HepG2 (cell line): ENCODE data around the gene FAM131A. TPM values are rescaled to one million over a fixed set of nuclear protein-coding genes. Genes with fewer than 3 reads are reported as not detected.
A peak's percentile ranks its signal among the peaks of the same experiment; 100 is the strongest.

ENCODE experiments used
- DR1 ChIP-seq: sonication (generic); formaldehyde crosslinking; IDR thresholded peaks from 2 replicates; pipeline ENCODE4 v1.8.0; 2021; ENCODE audit warnings: mild to moderate bottlenecking, missing genetic modification reagents, inconsistent platforms
- FOSL1 ChIP-seq: sonication (generic); formaldehyde crosslinking; IDR thresholded peaks from 2 replicates; pipeline ENCODE4 v1.9.0; 2021; ENCODE audit warnings: missing genetic modification reagents, borderline replicate concordance
- GATAD1 ChIP-seq: IDR thresholded peaks from 2 replicates; pipeline ENCODE4 v1.6.1; 2016; ENCODE audit warnings: missing genetic modification reagents, missing compliant biosample characterization
- KLF6 ChIP-seq: IDR thresholded peaks from 2 replicates; pipeline ENCODE4 v1.8.0; 2016; ENCODE audit warnings: missing biosample characterization, missing genetic modification reagents
- SMYD3 ChIP-seq: sonication (generic); formaldehyde crosslinking; IDR thresholded peaks from 2 replicates; pipeline ENCODE4 v1.8.1; 2023; ENCODE audit warnings: mild to moderate bottlenecking, missing genetic modification reagents
- ZBTB42 ChIP-seq: sonication (generic); formaldehyde crosslinking; IDR thresholded peaks from 2 replicates; pipeline ENCODE4 v1.5.0; 2020; ENCODE audit warnings: mild to moderate bottlenecking, missing genetic modification reagents
- ZFP90 ChIP-seq: sonication (generic); formaldehyde crosslinking; IDR thresholded peaks from 2 replicates; pipeline ENCODE4 v1.8.0; 2022; ENCODE audit warnings: missing genetic modification reagents, mild to moderate bottlenecking, inconsistent platforms, borderline replicate concordance
- ZFY ChIP-seq: sonication (generic); formaldehyde crosslinking; IDR thresholded peaks from 2 replicates; pipeline ENCODE4 v1.4.0; 2020; ENCODE audit warnings: missing genetic modification reagents
- ZNF264 ChIP-seq: sonication (generic); formaldehyde crosslinking; IDR thresholded peaks from 2 replicates; pipeline ENCODE4 v1.4.0; 2020; ENCODE audit warnings: missing genetic modification reagents
- ZNF816 ChIP-seq: sonication (generic); formaldehyde crosslinking; IDR thresholded peaks from 2 replicates; pipeline ENCODE4 v1.8.0; 2022; ENCODE audit warnings: missing genetic modification reagents, mild to moderate bottlenecking, borderline replicate concordance
- ZNF839 ChIP-seq: sonication (generic); formaldehyde crosslinking; IDR thresholded peaks from 2 replicates; pipeline ENCODE4 v1.4.0; 2020; ENCODE audit warnings: missing genetic modification reagents, mild to moderate bottlenecking, borderline replicate concordance
- polyA plus RNA-seq, 8 experiments: library from polyadenylated mRNA; depleted of rRNA in 3 of 8; stranded (reverse) in 7 of 8; unstranded in 1 of 8; fragments of >200 nt; fragmentation: Illumina TruSeq in 4 of 8; extraction: Trizol in 4 of 8; gene quantifications; 2 replicates each; pipeline versions ENCODE4 v1.2.1 to v1.2.3, GENCODE V29; 2011 to 2016; ENCODE audit warnings: low read depth in 4 of 8, missing spikeins in 1 of 8, mixed read lengths in 1 of 8; ENCODE audit not compliant: insufficient read depth in 1 of 8
- total RNA-seq, 5 experiments: library from RNA; depleted of rRNA; stranded (reverse); fragments of >200 nt; fragmentation: Illumina TruSeq; extraction: Trizol; gene quantifications; 2 replicates each; pipeline ENCODE4 v1.2.3, GENCODE V29; 2016; ENCODE audit warnings: low read depth in 1 of 5
- TF ChIP-seq, protein P1 (sequence below): IDR thresholded peaks from 2 replicates; pipeline ENCODE4 v1.6.1; 2016; ENCODE audit warnings: low read depth, missing genetic modification reagents, missing compliant biosample characterization
- TF ChIP-seq, protein P2 (sequence below): sonication (generic); formaldehyde crosslinking; conservative IDR thresholded peaks from 2 replicates; pipeline ENCODE4 v1.5.0; 2020; ENCODE audit warnings: missing genetic modification reagents
- TF ChIP-seq, protein P3 (sequence below): fragments of 450-650 bp; IDR thresholded peaks from 2 replicates; pipeline ENCODE4 v1.6.1; 2016
- TF ChIP-seq, protein P4 (sequence below): sonication (generic); formaldehyde crosslinking; IDR thresholded peaks from 2 replicates; pipeline ENCODE4 v1.5.1; 2020; ENCODE audit warnings: mild to moderate bottlenecking, missing genetic modification reagents, borderline replicate concordance

FAM131A gene
- total and polyA plus RNA-seq, 2 of the 13 experiments (the other 11 are each of a cell fraction or from before 2014, with no cell fraction given) = 9.2 to 9.3 TPM

DNA sequence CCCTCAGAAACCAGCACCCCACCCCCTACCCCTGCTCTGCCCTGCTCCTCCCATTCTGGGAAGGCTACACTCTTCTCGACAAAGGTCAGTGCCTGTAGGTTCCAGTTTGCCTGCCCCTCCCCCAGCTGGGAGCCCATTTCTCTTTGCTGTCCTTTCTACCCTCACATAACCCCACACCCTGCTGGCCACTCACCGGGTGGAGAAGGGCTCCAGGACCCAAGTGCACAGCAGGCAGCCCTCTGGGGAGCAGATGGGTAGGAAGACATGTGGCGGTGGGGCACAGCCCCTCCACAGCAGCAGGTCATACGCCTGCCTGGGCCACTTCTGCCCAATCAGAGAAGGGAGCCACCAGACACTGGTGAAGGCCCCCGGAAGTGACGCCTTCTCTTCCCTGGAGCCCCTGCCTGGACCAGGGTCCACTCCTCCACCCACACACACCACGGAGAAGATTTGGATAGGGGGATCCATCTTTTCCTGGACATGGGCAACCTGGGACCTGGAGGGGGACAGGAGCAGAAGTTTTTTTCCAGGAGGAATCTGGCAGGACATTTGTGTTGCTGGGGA is 40.6 kb downstream of the FAM131A start, which contains the start of gene THPO (continued):
- no peak for TF ChIP-seq ZFP90 (CRISPR knock-in tag)
- 0 out of 2 replicates have a peak, but pooled peaks have one; percentile 59 for TF ChIP-seq ZBTB42 (CRISPR knock-in tag)
- TF ChIP-seq, protein P1, sequence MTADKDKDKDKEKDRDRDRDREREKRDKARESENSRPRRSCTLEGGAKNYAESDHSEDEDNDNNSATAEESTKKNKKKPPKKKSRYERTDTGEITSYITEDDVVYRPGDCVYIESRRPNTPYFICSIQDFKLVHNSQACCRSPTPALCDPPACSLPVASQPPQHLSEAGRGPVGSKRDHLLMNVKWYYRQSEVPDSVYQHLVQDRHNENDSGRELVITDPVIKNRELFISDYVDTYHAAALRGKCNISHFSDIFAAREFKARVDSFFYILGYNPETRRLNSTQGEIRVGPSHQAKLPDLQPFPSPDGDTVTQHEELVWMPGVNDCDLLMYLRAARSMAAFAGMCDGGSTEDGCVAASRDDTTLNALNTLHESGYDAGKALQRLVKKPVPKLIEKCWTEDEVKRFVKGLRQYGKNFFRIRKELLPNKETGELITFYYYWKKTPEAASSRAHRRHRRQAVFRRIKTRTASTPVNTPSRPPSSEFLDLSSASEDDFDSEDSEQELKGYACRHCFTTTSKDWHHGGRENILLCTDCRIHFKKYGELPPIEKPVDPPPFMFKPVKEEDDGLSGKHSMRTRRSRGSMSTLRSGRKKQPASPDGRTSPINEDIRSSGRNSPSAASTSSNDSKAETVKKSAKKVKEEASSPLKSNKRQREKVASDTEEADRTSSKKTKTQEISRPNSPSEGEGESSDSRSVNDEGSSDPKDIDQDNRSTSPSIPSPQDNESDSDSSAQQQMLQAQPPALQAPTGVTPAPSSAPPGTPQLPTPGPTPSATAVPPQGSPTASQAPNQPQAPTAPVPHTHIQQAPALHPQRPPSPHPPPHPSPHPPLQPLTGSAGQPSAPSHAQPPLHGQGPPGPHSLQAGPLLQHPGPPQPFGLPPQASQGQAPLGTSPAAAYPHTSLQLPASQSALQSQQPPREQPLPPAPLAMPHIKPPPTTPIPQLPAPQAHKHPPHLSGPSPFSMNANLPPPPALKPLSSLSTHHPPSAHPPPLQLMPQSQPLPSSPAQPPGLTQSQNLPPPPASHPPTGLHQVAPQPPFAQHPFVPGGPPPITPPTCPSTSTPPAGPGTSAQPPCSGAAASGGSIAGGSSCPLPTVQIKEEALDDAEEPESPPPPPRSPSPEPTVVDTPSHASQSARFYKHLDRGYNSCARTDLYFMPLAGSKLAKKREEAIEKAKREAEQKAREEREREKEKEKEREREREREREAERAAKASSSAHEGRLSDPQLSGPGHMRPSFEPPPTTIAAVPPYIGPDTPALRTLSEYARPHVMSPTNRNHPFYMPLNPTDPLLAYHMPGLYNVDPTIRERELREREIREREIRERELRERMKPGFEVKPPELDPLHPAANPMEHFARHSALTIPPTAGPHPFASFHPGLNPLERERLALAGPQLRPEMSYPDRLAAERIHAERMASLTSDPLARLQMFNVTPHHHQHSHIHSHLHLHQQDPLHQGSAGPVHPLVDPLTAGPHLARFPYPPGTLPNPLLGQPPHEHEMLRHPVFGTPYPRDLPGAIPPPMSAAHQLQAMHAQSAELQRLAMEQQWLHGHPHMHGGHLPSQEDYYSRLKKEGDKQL = no peak
- TF ChIP-seq, protein P2, sequence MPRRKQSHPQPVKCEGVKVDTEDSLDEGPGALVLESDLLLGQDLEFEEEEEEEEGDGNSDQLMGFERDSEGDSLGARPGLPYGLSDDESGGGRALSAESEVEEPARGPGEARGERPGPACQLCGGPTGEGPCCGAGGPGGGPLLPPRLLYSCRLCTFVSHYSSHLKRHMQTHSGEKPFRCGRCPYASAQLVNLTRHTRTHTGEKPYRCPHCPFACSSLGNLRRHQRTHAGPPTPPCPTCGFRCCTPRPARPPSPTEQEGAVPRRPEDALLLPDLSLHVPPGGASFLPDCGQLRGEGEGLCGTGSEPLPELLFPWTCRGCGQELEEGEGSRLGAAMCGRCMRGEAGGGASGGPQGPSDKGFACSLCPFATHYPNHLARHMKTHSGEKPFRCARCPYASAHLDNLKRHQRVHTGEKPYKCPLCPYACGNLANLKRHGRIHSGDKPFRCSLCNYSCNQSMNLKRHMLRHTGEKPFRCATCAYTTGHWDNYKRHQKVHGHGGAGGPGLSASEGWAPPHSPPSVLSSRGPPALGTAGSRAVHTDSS (CRISPR knock-in tag) = no peak
- peak; percentile 33; the same call in 1 of the 2 replicates for TF ChIP-seq ZNF264 (CRISPR knock-in tag)
- TF ChIP-seq GATAD1 (CRISPR knock-in tag) = peak; percentile 88
- TF ChIP-seq, protein P3, sequence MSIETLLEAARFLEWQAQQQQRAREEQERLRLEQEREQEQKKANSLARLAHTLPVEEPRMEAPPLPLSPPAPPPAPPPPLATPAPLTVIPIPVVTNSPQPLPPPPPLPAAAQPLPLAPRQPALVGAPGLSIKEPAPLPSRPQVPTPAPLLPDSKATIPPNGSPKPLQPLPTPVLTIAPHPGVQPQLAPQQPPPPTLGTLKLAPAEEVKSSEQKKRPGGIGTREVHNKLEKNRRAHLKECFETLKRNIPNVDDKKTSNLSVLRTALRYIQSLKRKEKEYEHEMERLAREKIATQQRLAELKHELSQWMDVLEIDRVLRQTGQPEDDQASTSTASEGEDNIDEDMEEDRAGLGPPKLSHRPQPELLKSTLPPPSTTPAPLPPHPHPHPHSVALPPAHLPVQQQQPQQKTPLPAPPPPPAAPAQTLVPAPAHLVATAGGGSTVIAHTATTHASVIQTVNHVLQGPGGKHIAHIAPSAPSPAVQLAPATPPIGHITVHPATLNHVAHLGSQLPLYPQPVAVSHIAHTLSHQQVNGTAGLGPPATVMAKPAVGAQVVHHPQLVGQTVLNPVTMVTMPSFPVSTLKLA = peak; percentile 57
- no peak for TF ChIP-seq KLF6 (CRISPR knock-in tag)
- TF ChIP-seq ZFY (CRISPR knock-in tag) = no peak; the same call in 1 of the 2 replicates
- no peak for TF ChIP-seq FOSL1
- TF ChIP-seq ZNF839 (CRISPR knock-in tag) = no peak; the same call in 1 of the 2 replicates
- no peak; the same call in 1 of the 2 replicates for TF ChIP-seq SMYD3 (CRISPR knock-in tag)
- peak; percentile 76; the same call in 1 of the 2 replicates for TF ChIP-seq DR1 (CRISPR knock-in tag)
- no peak for TF ChIP-seq ZNF816 (CRISPR knock-in tag)
- TF ChIP-seq, protein P4, sequence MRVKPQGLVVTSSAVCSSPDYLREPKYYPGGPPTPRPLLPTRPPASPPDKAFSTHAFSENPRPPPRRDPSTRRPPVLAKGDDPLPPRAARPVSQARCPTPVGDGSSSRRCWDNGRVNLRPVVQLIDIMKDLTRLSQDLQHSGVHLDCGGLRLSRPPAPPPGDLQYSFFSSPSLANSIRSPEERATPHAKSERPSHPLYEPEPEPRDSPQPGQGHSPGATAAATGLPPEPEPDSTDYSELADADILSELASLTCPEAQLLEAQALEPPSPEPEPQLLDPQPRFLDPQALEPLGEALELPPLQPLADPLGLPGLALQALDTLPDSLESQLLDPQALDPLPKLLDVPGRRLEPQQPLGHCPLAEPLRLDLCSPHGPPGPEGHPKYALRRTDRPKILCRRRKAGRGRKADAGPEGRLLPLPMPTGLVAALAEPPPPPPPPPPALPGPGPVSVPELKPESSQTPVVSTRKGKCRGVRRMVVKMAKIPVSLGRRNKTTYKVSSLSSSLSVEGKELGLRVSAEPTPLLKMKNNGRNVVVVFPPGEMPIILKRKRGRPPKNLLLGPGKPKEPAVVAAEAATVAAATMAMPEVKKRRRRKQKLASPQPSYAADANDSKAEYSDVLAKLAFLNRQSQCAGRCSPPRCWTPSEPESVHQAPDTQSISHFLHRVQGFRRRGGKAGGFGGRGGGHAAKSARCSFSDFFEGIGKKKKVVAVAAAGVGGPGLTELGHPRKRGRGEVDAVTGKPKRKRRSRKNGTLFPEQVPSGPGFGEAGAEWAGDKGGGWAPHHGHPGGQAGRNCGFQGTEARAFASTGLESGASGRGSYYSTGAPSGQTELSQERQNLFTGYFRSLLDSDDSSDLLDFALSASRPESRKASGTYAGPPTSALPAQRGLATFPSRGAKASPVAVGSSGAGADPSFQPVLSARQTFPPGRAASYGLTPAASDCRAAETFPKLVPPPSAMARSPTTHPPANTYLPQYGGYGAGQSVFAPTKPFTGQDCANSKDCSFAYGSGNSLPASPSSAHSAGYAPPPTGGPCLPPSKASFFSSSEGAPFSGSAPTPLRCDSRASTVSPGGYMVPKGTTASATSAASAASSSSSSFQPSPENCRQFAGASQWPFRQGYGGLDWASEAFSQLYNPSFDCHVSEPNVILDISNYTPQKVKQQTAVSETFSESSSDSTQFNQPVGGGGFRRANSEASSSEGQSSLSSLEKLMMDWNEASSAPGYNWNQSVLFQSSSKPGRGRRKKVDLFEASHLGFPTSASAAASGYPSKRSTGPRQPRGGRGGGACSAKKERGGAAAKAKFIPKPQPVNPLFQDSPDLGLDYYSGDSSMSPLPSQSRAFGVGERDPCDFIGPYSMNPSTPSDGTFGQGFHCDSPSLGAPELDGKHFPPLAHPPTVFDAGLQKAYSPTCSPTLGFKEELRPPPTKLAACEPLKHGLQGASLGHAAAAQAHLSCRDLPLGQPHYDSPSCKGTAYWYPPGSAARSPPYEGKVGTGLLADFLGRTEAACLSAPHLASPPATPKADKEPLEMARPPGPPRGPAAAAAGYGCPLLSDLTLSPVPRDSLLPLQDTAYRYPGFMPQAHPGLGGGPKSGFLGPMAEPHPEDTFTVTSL (CRISPR knock-in tag) = no peak
